Central memory CD8-positive, alpha-beta T cell (primary cell): ENCODE data around the gene PAK6.

Source experiments
- ATAC-seq: fragments of 150-1000 bp; cut with Tn5 transposase; replicated peaks from 2 replicates; pipeline ENCODE4 v1.10.0; 2022; ENCODE audit warnings: mild to moderate bottlenecking, moderate FRiP score, moderate number of reproducible peaks; ENCODE audit not compliant: poor library complexity, severe bottlenecking; ENCODE audit errors: extremely low read depth
- DNase-seq, 2 donors: peaks; one replicate each; pipeline ENCODE4 v3.0.0; 2021; ENCODE audit warnings: low spot score in 2 of 2
- H3K27ac Mint-ChIP-seq: one replicate; pipeline ENCODE4 v1.8.0; 2022; ENCODE audit warnings: low read depth, mild to moderate bottlenecking, moderate library complexity, mixed read lengths
- H3K27me3 Mint-ChIP-seq: one replicate; pipeline ENCODE4 v1.8.0; 2022; ENCODE audit warnings: mixed read lengths
- H3K36me3 Mint-ChIP-seq: one replicate; pipeline ENCODE4 v1.8.0; 2022; ENCODE audit warnings: mild to moderate bottlenecking, moderate library complexity, mixed read lengths; ENCODE audit not compliant: insufficient read depth
- H3K4me1 Mint-ChIP-seq: one replicate; pipeline ENCODE4 v1.8.0; 2022; ENCODE audit warnings: mixed read lengths
- H3K4me3 Mint-ChIP-seq: one replicate; pipeline ENCODE4 v1.8.0; 2022; ENCODE audit warnings: mild to moderate bottlenecking, moderate library complexity, mixed read lengths
- H3K9me3 Mint-ChIP-seq: one replicate; pipeline ENCODE4 v1.8.0; 2022; ENCODE audit warnings: mixed read lengths

PAK6 gene

GRCh38 chr15:40277471-40277870, 38.6 kb downstream of the PAK6 start:
- DNase-seq = no peak
- ATAC-seq = no peak
- no peak overlapping the region for H3K4me3 Mint-ChIP-seq
- peaks cover 6% of the 10 kb centered on the region for H3K36me3 Mint-ChIP-seq
- peaks cover 5% of the 10 kb centered on the region for H3K4me1 Mint-ChIP-seq
- peaks cover 27% of the 10 kb centered on the region for H3K27me3 Mint-ChIP-seq
- no peaks in the 10 kb centered on the region for H3K9me3 Mint-ChIP-seq
- no peak overlapping the region for H3K27ac Mint-ChIP-seq

- H3K9me3 Mint-ChIP-seq = no peaks in the 10 kb centered on the region
- peaks cover 5% of the 10 kb centered on the region for H3K4me1 Mint-ChIP-seq
- no peak overlapping the region for H3K27ac Mint-ChIP-seq
- no peak overlapping the region for H3K4me3 Mint-ChIP-seq
- peaks cover 27% of the 10 kb centered on the region for H3K27me3 Mint-ChIP-seq
- DNase-seq (no peak), ATAC-seq (no peak)
- peaks cover 6% of the 10 kb centered on the region for H3K36me3 Mint-ChIP-seq
These were observed 39.2 kb downstream of the PAK6 start for GRCh38 chr15:40278026-40278425.

GRCh38 chr15:40279437-40280141, 40.7 kb downstream of the PAK6 start:
- no peak overlapping the region for H3K27ac Mint-ChIP-seq
- peaks cover 27% of the 10 kb centered on the region for H3K27me3 Mint-ChIP-seq
- no peak for ATAC-seq
- no peaks in the 10 kb centered on the region for H3K9me3 Mint-ChIP-seq
- H3K4me3 Mint-ChIP-seq = no peak overlapping the region
- H3K36me3 Mint-ChIP-seq = peaks cover 3% of the 10 kb centered on the region
- peaks cover 3% of the 10 kb centered on the region for H3K4me1 Mint-ChIP-seq
- DNase-seq = peak; percentile 30 to 70

GRCh38 chr15:40280260-40281056, 41.6 kb downstream of the PAK6 start:
- Mint-ChIP-seq H3K27me3 (peaks cover 27% of the 10 kb centered on the region), H3K9me3 (no peaks in the 10 kb centered on the region), H3K36me3 (peaks cover 2% of the 10 kb centered on the region), H3K4me3 (peak overlapping the region; percentile 67), H3K4me1 (no peaks in the 10 kb centered on the region), H3K27ac (no peak overlapping the region)
- ATAC-seq (no peak), DNase-seq (no peak)

GRCh38 chr15:40281057-40281800, 42.4 kb downstream of the PAK6 start:
- H3K4me1 Mint-ChIP-seq = no peaks in the 10 kb centered on the region
- no peaks in the 10 kb centered on the region for H3K9me3 Mint-ChIP-seq
- no peak overlapping the region for H3K27ac Mint-ChIP-seq
- peak overlapping the region; percentile 67 for H3K4me3 Mint-ChIP-seq
- ATAC-seq = no peak
- H3K36me3 Mint-ChIP-seq = peaks cover 2% of the 10 kb centered on the region
- no peak for DNase-seq
- peaks cover 27% of the 10 kb centered on the region for H3K27me3 Mint-ChIP-seq

- Mint-ChIP-seq H3K4me1 (no peaks in the 10 kb centered on the region), H3K36me3 (peaks cover 2% of the 10 kb centered on the region), H3K27ac (no peak overlapping the region), H3K9me3 (no peaks in the 10 kb centered on the region), H3K27me3 (peaks cover 27% of the 10 kb centered on the region), H3K4me3 (peak overlapping the region; percentile 67)
- ATAC-seq (no peak), DNase-seq (no peak)
These were observed 42.9 kb downstream of the PAK6 start for GRCh38 chr15:40281801-40282146.

- H3K36me3 Mint-ChIP-seq = peaks cover 2% of the 10 kb centered on the region
- H3K9me3 Mint-ChIP-seq = no peaks in the 10 kb centered on the region
- DNase-seq (peak; percentile 24 to 44), ATAC-seq (peak; percentile 75)
- peaks cover 27% of the 10 kb centered on the region for H3K27me3 Mint-ChIP-seq
- H3K4me1 Mint-ChIP-seq = no peaks in the 10 kb centered on the region
- H3K4me3 Mint-ChIP-seq = peak overlapping the region; percentile 76
- H3K27ac Mint-ChIP-seq = no peak overlapping the region
These were observed 43.4 kb downstream of the PAK6 start for GRCh38 chr15:40282147-40282868.

GRCh38 chr15:40282869-40283614, 44.2 kb downstream of the PAK6 start, which contains the start of gene ANKRD63:
TSS of gene ANKRD63 (minus strand) at chr15:40283064. CDS start at chr15:40282586, 478 bp downstream.
- no peaks in the 10 kb centered on the region for H3K9me3 Mint-ChIP-seq
- ATAC-seq (peak; percentile 70), DNase-seq (no peak)
- no peaks in the 10 kb centered on the region for H3K4me1 Mint-ChIP-seq
- no peak within 1 kb of the TSS for H3K27ac Mint-ChIP-seq
- peak within 1 kb of the TSS; percentile 76 for H3K4me3 Mint-ChIP-seq
- H3K27me3 Mint-ChIP-seq = peaks cover 22% of the 10 kb centered on the region
- H3K36me3 Mint-ChIP-seq = peaks cover 2% of the 10 kb centered on the region

- no peaks in the 10 kb centered on the region for H3K9me3 Mint-ChIP-seq
- no peak for ATAC-seq
- no peak overlapping the region for H3K27ac Mint-ChIP-seq
- peaks cover 2% of the 10 kb centered on the region for H3K36me3 Mint-ChIP-seq
- peak overlapping the region; percentile 76 for H3K4me3 Mint-ChIP-seq
- DNase-seq = no peak
- H3K4me1 Mint-ChIP-seq = no peaks in the 10 kb centered on the region
- peaks cover 15% of the 10 kb centered on the region for H3K27me3 Mint-ChIP-seq
These were observed 44.9 kb downstream of the PAK6 start for GRCh38 chr15:40283615-40284300.

- Mint-ChIP-seq H3K4me1 (no peaks in the 10 kb centered on the region), H3K27me3 (peaks cover 12% of the 10 kb centered on the region), H3K4me3 (no peak overlapping the region), H3K9me3 (no peaks in the 10 kb centered on the region), H3K27ac (no peak overlapping the region), H3K36me3 (peaks cover 5% of the 10 kb centered on the region)
- ATAC-seq = no peak
- no peak for DNase-seq
These were observed 46.3 kb downstream of the PAK6 start for GRCh38 chr15:40285151-40285550.

- Mint-ChIP-seq H3K36me3 (peaks cover 5% of the 10 kb centered on the region), H3K27me3 (peaks cover 7% of the 10 kb centered on the region), H3K9me3 (no peaks in the 10 kb centered on the region), H3K4me1 (no peaks in the 10 kb centered on the region), H3K27ac (no peak overlapping the region), H3K4me3 (no peak overlapping the region)
- DNase-seq (no peak), ATAC-seq (no peak)
These were observed 46.7 kb downstream of the PAK6 start for GRCh38 chr15:40285554-40286011.
